Gastrocnemius medialis (tissue), 4 donors: Measurements from ENCODE around the gene NTMT1. TPM values are rescaled to one million over a fixed set of nuclear protein-coding genes. Genes with fewer than 3 reads are reported as not detected.

Experiments used
- ATAC-seq, 2 donors: fragments of 150-250 bp; one replicate each; pipeline ENCODE4 v1.9.1; 2016
- DNase-seq, 2 donors: peaks; one replicate each; pipeline ENCODE4 v3.0.0-alpha.2; 2019
- H3K27ac ChIP-seq, 4 donors: fragments of 200-600 bp; sonication (generic); 1 replicate in 1 of 4; 2 replicates in 3 of 4; pipeline ENCODE4 v1.5.1; 2016 to 2018; ENCODE audit warnings: mild to moderate bottlenecking in 2 of 4, moderate library complexity in 1 of 4
- H3K27me3 ChIP-seq, 3 donors: fragments of 200-600 bp; sonication (generic) in 2 of 3; 1 replicate in 1 of 3; 2 replicates in 2 of 3; pipeline versions ENCODE4 v1.5.1 to v1.6.0; 2016 to 2019; ENCODE audit warnings: mild to moderate bottlenecking in 1 of 3, moderate library complexity in 1 of 3
- H3K36me3 ChIP-seq, 2 donors: fragments of 200-600 bp; sonication (generic) in 1 of 2; one replicate each; pipeline ENCODE4 v1.5.1; 2017 to 2018
- H3K4me1 ChIP-seq, 2 donors: fragments of 200-600 bp; sonication (generic) in 1 of 2; one replicate each; pipeline ENCODE4 v1.5.1; 2016 to 2017; ENCODE audit warnings: mild to moderate bottlenecking in 2 of 2
- H3K4me3 ChIP-seq, 4 donors: fragments of 200-600 bp; sonication (generic) in 3 of 4; 1 replicate in 1 of 4; 2 replicates in 3 of 4; pipeline ENCODE4 v1.5.1; 2016 to 2019; ENCODE audit warnings: mild to moderate bottlenecking in 2 of 4
- H3K9me3 ChIP-seq, 3 donors: fragments of 200-600 bp; sonication (generic) in 2 of 3; 1 replicate in 1 of 3; 2 replicates in 2 of 3; pipeline ENCODE4 v1.5.1; 2016 to 2019
- POLR2A ChIP-seq, 2 donors: fragments of 450-650 bp; IDR thresholded peaks; one replicate each; pipeline ENCODE4 v1.6.1; 2017; ENCODE audit warnings: antibody characterized with exemption in 2 of 2, mild to moderate bottlenecking in 2 of 2, moderate library complexity in 2 of 2
- in situ Hi-C, 4 donors: fragments of 200-750 bp; cut with MboI; loops; one replicate each; pipeline versions ENCODE4 v1.15.0 to v1.8.0; 2017; ENCODE audit warnings: low sequenced_read_pairs in 4 of 4
- intact Hi-C: fragments of 100-400 bp; cut with DNase I; formaldehyde crosslinking; loops from one replicate; pipeline ENCODE4 v1.15.1; 2023; ENCODE audit warnings: low total_unique reads
- total RNA-seq, 4 donors: library from RNA; depleted of rRNA; stranded (reverse); fragments of >200 nt; gene quantifications; one replicate each; pipeline versions ENCODE4 v1.1.0 to v1.2.3, GENCODE V29; 2016
- TF ChIP-seq, protein P1 (sequence below), 5 experiments: fragments of 450-650 bp in 3 of 5; fragments of 200-600 bp in 2 of 5; sonication (generic) in 2 of 5; IDR thresholded peaks in 4 of 5; conservative IDR thresholded peaks in 1 of 5; 1 replicate in 4 of 5; 2 replicates in 1 of 5; pipeline ENCODE4 v1.5.1; 2016 to 2019; ENCODE audit warnings: antibody characterized with exemption in 5 of 5, mild to moderate bottlenecking in 3 of 5, moderate library complexity in 3 of 5

The NTMT1 gene
- total RNA-seq, 4 donors from 2014 or later: 37.8 to 82.1 (median 48.1) TPM

DNA sequence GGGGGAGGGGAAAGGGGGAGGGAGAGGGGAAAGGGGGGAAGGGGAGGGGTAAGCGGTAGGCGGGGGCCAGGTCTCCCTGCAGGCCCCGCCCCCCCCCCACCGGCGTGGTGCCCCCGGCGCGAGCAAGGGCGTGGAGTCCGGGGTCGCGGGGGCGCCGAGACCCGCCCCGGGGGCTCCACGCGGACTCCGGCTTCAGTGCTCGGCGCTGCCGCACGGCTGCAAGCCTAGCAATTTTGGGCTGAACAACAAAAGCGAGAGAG lies 15.8 kb upstream of the NTMT1 start:
- in situ Hi-C loops (loop anchor here in 2 of 4 donors (5.0 to 10.0 kb wide), 2 partner anchors 473 to 475 kb away; no protein-coding TSS in a partner anchor), intact Hi-C loops (loop anchor here (1.0 to 5.0 kb wide), 4 partner anchors 113 to 471 kb away; no protein-coding TSS in a partner anchor)
- Histone ChIP-seq H3K36me3 (no peaks in the 10 kb centered on the region), H3K4me3 (peak overlapping the region; percentile 60 to 95 (median 72)), H3K27ac (peak overlapping the region; percentile 77 to 86 (median 82)), H3K9me3 (no peaks in the 10 kb centered on the region), H3K4me1 (peaks cover 13 to 22% of the 10 kb centered on the region in 2 donors), H3K27me3 (no peaks in the 10 kb centered on the region)
- ATAC-seq: no peak
- TF ChIP-seq POLR2A (IDR thresholded peaks at IDR 0.05): no peak
- TF ChIP-seq, protein P1, sequence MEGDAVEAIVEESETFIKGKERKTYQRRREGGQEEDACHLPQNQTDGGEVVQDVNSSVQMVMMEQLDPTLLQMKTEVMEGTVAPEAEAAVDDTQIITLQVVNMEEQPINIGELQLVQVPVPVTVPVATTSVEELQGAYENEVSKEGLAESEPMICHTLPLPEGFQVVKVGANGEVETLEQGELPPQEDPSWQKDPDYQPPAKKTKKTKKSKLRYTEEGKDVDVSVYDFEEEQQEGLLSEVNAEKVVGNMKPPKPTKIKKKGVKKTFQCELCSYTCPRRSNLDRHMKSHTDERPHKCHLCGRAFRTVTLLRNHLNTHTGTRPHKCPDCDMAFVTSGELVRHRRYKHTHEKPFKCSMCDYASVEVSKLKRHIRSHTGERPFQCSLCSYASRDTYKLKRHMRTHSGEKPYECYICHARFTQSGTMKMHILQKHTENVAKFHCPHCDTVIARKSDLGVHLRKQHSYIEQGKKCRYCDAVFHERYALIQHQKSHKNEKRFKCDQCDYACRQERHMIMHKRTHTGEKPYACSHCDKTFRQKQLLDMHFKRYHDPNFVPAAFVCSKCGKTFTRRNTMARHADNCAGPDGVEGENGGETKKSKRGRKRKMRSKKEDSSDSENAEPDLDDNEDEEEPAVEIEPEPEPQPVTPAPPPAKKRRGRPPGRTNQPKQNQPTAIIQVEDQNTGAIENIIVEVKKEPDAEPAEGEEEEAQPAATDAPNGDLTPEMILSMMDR (IDR thresholded peaks at IDR 0.05 in 4 of 5, conservative IDR thresholded peaks at IDR 0.05 in 1 of 5): no peak
- no peak for DNase-seq

DNA sequence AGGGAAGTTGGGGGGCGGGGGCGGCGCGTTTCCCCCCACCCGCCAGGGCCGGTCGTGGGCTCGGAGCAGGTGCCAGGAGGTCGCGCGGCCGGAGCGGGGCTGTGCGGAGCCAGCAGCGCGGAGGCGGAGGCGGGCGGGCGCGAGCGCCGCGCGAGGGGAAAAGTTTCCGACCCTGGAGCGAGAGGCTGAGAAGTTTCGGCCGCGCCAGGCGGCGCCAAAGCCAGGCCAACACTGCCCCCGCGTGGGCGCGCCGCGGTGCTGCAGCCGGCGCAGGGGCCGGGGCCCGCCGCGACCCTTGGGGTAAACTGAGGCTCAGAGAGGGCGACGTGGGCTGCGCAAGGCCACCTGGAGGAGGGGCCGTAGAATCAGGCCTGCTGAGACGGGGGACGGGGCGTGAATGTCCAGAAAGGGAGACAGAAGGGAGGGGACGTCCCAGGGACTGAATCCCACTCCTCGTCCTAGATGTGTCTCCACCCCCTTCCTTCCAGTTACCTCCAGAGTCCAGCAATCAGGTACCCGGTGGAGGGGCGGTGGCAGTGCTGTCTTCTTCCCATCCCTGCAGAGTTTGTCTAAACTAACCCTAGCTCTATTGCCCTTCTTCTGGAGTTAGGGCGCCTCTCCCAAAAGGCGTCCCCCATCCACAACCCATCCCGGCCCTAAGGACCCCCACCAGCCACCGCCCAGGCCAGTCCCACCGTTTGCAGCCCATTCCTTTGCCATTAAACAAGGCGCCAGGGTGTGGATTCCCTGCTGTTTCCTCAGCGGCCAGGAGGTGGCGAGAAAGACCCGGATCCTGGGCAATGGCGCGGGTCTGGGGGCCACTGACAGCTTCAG lies 15.3 kb upstream of the NTMT1 start:
- no peaks in the 10 kb centered on the region for H3K27me3 ChIP-seq
- no peaks in the 10 kb centered on the region for H3K36me3 ChIP-seq
- no peaks in the 10 kb centered on the region for H3K9me3 ChIP-seq
- H3K4me1 ChIP-seq: peaks cover 13 to 22% of the 10 kb centered on the region in 2 donors
- ATAC-seq (peak; percentile 72 to 80), DNase-seq (peak; percentile 45 to 60)
- peak overlapping the region; percentile 77 to 86 (median 82) for H3K27ac ChIP-seq
- no peak for TF ChIP-seq POLR2A (IDR thresholded peaks at IDR 0.05)
- TF ChIP-seq, protein P1 (IDR thresholded peaks at IDR 0.05 in 4 of 5, conservative IDR thresholded peaks at IDR 0.05 in 1 of 5): peak; percentile 65 to 100 (median 99)
- intact Hi-C loops: loop anchor here (1.0 to 5.0 kb wide), 4 partner anchors 113 to 471 kb away; no protein-coding TSS in a partner anchor
- peak overlapping the region; percentile 60 to 95 (median 72) for H3K4me3 ChIP-seq
- in situ Hi-C loops: loop anchor here in 2 of 4 donors (5.0 to 10.0 kb wide), 2 partner anchors 473 to 476 kb away; no protein-coding TSS in a partner anchor

DNA sequence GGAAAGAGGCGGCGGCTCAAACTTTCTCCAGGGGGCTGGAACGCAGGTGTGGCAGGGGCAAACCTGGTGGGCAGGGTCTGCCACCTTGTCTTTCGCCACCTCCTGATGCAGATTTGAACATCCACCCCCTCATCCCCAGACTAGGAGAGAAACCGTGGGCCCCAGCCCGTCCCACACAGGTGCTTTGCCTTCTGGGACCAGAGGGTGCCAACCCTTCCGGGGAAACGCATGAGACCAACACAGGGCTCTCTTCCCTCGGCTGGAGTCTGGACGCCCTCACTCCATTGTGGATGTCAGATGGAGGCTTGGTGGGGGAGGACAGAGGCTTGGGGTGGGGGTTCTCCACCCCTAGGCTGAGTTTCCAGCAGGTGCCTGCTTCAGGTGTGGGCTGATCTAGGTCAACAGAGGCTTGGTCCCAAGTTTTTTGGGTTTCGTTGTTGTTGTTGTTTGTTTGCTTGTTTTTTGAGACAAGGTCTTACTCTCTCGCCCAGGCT lies 14.6 kb upstream of the NTMT1 start:
- intact Hi-C loops: loop anchor here (2.0 to 5.0 kb wide), 2 partner anchors 114 to 227 kb away; no protein-coding TSS in a partner anchor
- H3K36me3 ChIP-seq: no peaks in the 10 kb centered on the region
- DNase-seq: no peak
- no peaks in the 10 kb centered on the region for H3K27me3 ChIP-seq
- H3K4me3 ChIP-seq: peak overlapping the region in 3 of 4 donors; percentile 60 to 95 (median 61)
- peaks cover 13 to 22% of the 10 kb centered on the region in 2 donors for H3K4me1 ChIP-seq
- TF ChIP-seq POLR2A (IDR thresholded peaks at IDR 0.05): no peak
- TF ChIP-seq, protein P1 (IDR thresholded peaks at IDR 0.05 in 4 of 5, conservative IDR thresholded peaks at IDR 0.05 in 1 of 5): no peak
- in situ Hi-C loops: loop anchor here in 2 of 4 donors (5.0 to 10.0 kb wide), 2 partner anchors 474 to 477 kb away; no protein-coding TSS in a partner anchor
- H3K9me3 ChIP-seq: no peaks in the 10 kb centered on the region
- no peak for ATAC-seq
- H3K27ac ChIP-seq: peak overlapping the region in 1 of 4 donors; percentile 80

DNA sequence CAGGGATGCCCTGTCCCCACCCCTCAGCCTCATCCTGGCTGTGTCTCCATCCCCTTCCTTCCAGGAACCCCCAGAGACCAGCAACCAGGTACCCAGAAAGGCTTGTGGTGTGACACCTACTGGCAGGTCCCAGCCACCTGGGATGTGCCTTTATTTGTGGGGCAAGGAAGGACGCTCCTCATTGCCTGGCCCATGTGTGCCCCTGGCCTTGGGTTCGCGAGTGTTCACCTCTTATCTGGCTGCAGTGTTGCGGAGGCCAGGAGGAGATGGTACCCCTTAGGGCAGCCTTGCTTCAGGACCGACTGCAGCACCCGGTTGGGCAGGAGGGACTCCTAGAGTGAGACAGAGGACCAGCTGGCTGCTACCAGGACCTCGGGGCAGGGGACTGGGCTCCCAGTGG lies 13.8 kb upstream of the NTMT1 start:
- in situ Hi-C loops (loop anchor here in 2 of 4 donors (5.0 to 10.0 kb wide), 2 partner anchors 475 to 477 kb away; no protein-coding TSS in a partner anchor), intact Hi-C loops (loop anchor here (5.0 kb wide), 1 partner anchor 115 kb away; no protein-coding TSS in a partner anchor)
- Histone ChIP-seq H3K4me3 (no peak overlapping the region), H3K36me3 (no peaks in the 10 kb centered on the region), H3K4me1 (peaks cover 9 to 17% of the 10 kb centered on the region in 2 donors), H3K27ac (no peak overlapping the region), H3K9me3 (no peaks in the 10 kb centered on the region), H3K27me3 (no peaks in the 10 kb centered on the region)
- TF ChIP-seq, protein P1 (IDR thresholded peaks at IDR 0.05 in 4 of 5, conservative IDR thresholded peaks at IDR 0.05 in 1 of 5): no peak
- TF ChIP-seq POLR2A (IDR thresholded peaks at IDR 0.05): no peak
- DNase-seq (no peak), ATAC-seq (no peak)
